OCI-LY7 (cell line): ENCODE data around the gene ELOVL4.

Source experiments
- CTCF ChIP-seq: fragments of 200-600 bp; sonication (generic); conservative IDR thresholded peaks from 2 replicates; pipeline ENCODE4 v1.5.1; 2014; ENCODE audit warnings: mild to moderate bottlenecking, antibody characterized with exemption, low read length, moderate library complexity, mixed read lengths
- EZH2phosphoT487 ChIP-seq: fragments of 200-600 bp; sonication (generic); IDR thresholded peaks from 2 replicates; pipeline ENCODE4 v1.6.1; 2018; ENCODE audit warnings: low read depth, borderline replicate concordance, mild to moderate bottlenecking, mixed run types, antibody characterized with exemption, low read length, moderate library complexity, mixed read lengths

- no peak for TF ChIP-seq CTCF
- TF ChIP-seq EZH2phosphoT487: no peak
These were observed 19.6 kb downstream of the ELOVL4 start for GRCh38 chr6:79927758-79928157.
